Measurements from ENCODE around the gene TRIM28. TPM values are rescaled to one million over a fixed set of nuclear protein-coding genes. Genes with fewer than 3 reads are reported as not detected.

Gene TRIM28
- total RNA-seq, 2 experiments from 2014 or later, result 671 to 701 TPM

- DNase-seq, result no peak
- Mint-ChIP-seq H3K9me3 (no peaks in the 10 kb centered on the region), H3K36me3 (peaks cover 14% of the 10 kb centered on the region), H3K4me1 (peaks cover 4% of the 10 kb centered on the region), H3K27ac (no peak overlapping the region), H3K4me3 (no peak overlapping the region), H3K27me3 (no peaks in the 10 kb centered on the region)
Measured at GRCh38 chr19:58586133-58586765, 42.4 kb downstream of the TRIM28 start.

Other genes with a start within 250 kb of the TRIM28 start
- gene ERVK3-1, start 238.7 kb upstream of the TRIM28 start, total RNA-seq, result 10 to 100 TPM; 79.5 to 82.7 TPM
- gene ZSCAN22, start 217.1 kb upstream of the TRIM28 start, total RNA-seq, result 1 to 10 TPM; 2.8 to 3.2 TPM
- gene A1BG, start 190.6 kb upstream of the TRIM28 start, total RNA-seq, result 10 to 100 TPM; 18.7 to 23.2 TPM
- gene ZNF497, start 181.3 kb upstream of the TRIM28 start, total RNA-seq, result 1 to 10 TPM; 1.5 to 1.7 TPM
- gene ZNF837, start 163.0 kb upstream of the TRIM28 start, total RNA-seq, result 1 to 10 TPM; 2.0 to 2.1 TPM
- 1,000 to 10,000 TPM; 1,717 to 1,777 TPM for gene RPS5, start 156.8 kb upstream of the TRIM28 start, total RNA-seq
- gene RNF225, start 148.4 kb upstream of the TRIM28 start, total RNA-seq, result 1 to 10 TPM in 1 of 2 experiments, under 1 TPM in 1; 0.82 to 1.6 TPM
- 10 to 100 TPM; 15.1 to 17.2 TPM for gene ZNF584, start 135.4 kb upstream of the TRIM28 start, total RNA-seq
- 1 to 10 TPM; 4.3 TPM for gene ZNF132, start 103.9 kb upstream of the TRIM28 start, total RNA-seq
- gene ZNF324B, start 92.4 kb upstream of the TRIM28 start, total RNA-seq, result 10 to 100 TPM in 1 of 2 experiments, 1 to 10 TPM in 1; 9.4 to 10.1 TPM
- 10 to 100 TPM; 12.8 to 13.7 TPM for gene ZNF324, start 77.0 kb upstream of the TRIM28 start, total RNA-seq
- 1 to 10 TPM; 4.2 to 5.3 TPM for gene ZNF446, start 67.7 kb upstream of the TRIM28 start, total RNA-seq
- 10 to 100 TPM; 23.4 to 28.0 TPM for gene SLC27A5, start 32.1 kb upstream of the TRIM28 start, total RNA-seq
- gene ZBTB45, start 24.3 kb upstream of the TRIM28 start, total RNA-seq, result 10 to 100 TPM; 11.1 to 11.8 TPM
- gene CHMP2A, start 11.0 kb downstream of the TRIM28 start, total RNA-seq, result 10 to 100 TPM; 76.9 to 79.2 TPM
- gene UBE2M, start 14.5 kb downstream of the TRIM28 start, total RNA-seq, result 100 to 1,000 TPM; 154 to 162 TPM
- 10 to 100 TPM in 1 of 2 experiments, 1 to 10 TPM in 1; 10.0 to 10.2 TPM for gene MZF1, start 29.3 kb downstream of the TRIM28 start, total RNA-seq

Data from activated naive CD8-positive, alpha-beta T cell treated with anti-CD3 and anti-CD28 coated beads for 36 hours (primary cell).